HG03139 (cell line): ENCODE measurements around the gene SRMS.
"Not testable (repeated sequence)": the region's sequence is repeated elsewhere in the genome, so short reads cannot be mapped to it uniquely, and the experiment has no call there.

Experiments used
- ATAC-seq: cut with Tn5 transposase; IDR thresholded peaks from one replicate; pipeline ENCODE4 v1.9.1; 2021; ENCODE audit not compliant: unreplicated experiment

SRMS gene

GRCh38 chr20:63579017-63579694 lies 31.6 kb upstream of the SRMS start:
- ATAC-seq: no peak

GRCh38 chr20:63578224-63579016 lies 30.9 kb upstream of the SRMS start:
- no peak for ATAC-seq

- ATAC-seq: no peak
Measured at GRCh38 chr20:63577317-63577894, 29.9 kb upstream of the SRMS start.

GRCh38 chr20:63576311-63576710 lies 28.8 kb upstream of the SRMS start:
- ATAC-seq: no peak

- ATAC-seq: no peak
Measured at GRCh38 chr20:63574829-63575743, 27.5 kb upstream of the SRMS start.

- ATAC-seq: no peak
Measured at GRCh38 chr20:63574156-63574828, 26.7 kb upstream of the SRMS start, which contains the start of gene HELZ2. HELZ2 (minus strand) TSS chr20:63574239; CDS start chr20:63572385, 1,854 bp downstream.

- no peak for ATAC-seq
Measured at GRCh38 chr20:63573647-63574131, 26.1 kb upstream of the SRMS start.

GRCh38 chr20:63572788-63573646 lies 25.5 kb upstream of the SRMS start:
- ATAC-seq: no peak

GRCh38 chr20:63572071-63572787 lies 24.7 kb upstream of the SRMS start:
- no peak for ATAC-seq

- ATAC-seq: not testable (repeated sequence)
Measured at GRCh38 chr20:63571087-63571478, 23.5 kb upstream of the SRMS start.

GRCh38 chr20:63570281-63571086 lies 22.9 kb upstream of the SRMS start:
- no peak for ATAC-seq

- ATAC-seq: no peak
Measured at GRCh38 chr20:63568986-63569949, 21.7 kb upstream of the SRMS start.

- ATAC-seq: no peak
Measured at GRCh38 chr20:63568170-63568981, 20.8 kb upstream of the SRMS start.

GRCh38 chr20:63567386-63568169 lies 20.0 kb upstream of the SRMS start:
- no peak for ATAC-seq

- no peak for ATAC-seq
Measured at GRCh38 chr20:63567136-63567385, 19.5 kb upstream of the SRMS start.
